Stimulated activated CD4-positive, alpha-beta T cell treated with anti-CD3 and anti-CD28 coated beads, Interleukin-1b, Interleukin-23, amount 100 ng/mL, for 24 hours (primary cell): Measurements from ENCODE around the gene SLC16A2.
A peak's percentile ranks its signal among the peaks of the same experiment; 100 is the strongest.

Experiments used
- DNase-seq, 4 experiments: peaks; one replicate each; pipeline ENCODE4 v3.0.0-alpha.2; 2020; ENCODE audit warnings: low read depth in 4 of 4, low spot score in 1 of 4

SLC16A2 gene

GRCh38 chrX:74535408-74536151, 114.3 kb downstream of the SLC16A2 start:
- peak in 1 of 4 experiments; percentile 30 for DNase-seq

GRCh38 chrX:74536152-74536831, 115.0 kb downstream of the SLC16A2 start:
- peak in 1 of 4 experiments; percentile 30 for DNase-seq

GRCh38 chrX:74536832-74537371, 115.6 kb downstream of the SLC16A2 start:
- DNase-seq: no peak

- DNase-seq: no peak
Observed at GRCh38 chrX:74540635-74541249, 119.4 kb downstream of the SLC16A2 start.

- DNase-seq: no peak
Observed at GRCh38 chrX:74545880-74546523, 124.7 kb downstream of the SLC16A2 start.

- DNase-seq: no peak
Observed at GRCh38 chrX:74546984-74547383, 125.7 kb downstream of the SLC16A2 start.

- DNase-seq: peak; percentile 67 to 86 (median 70)
Observed at GRCh38 chrX:74550295-74550802, 129.1 kb downstream of the SLC16A2 start.

- no peak for DNase-seq
Observed at GRCh38 chrX:74551934-74552333, 130.6 kb downstream of the SLC16A2 start.

- DNase-seq: no peak
Observed at GRCh38 chrX:74557378-74557777, 136.1 kb downstream of the SLC16A2 start.

GRCh38 chrX:74578137-74578536, 156.8 kb downstream of the SLC16A2 start:
- DNase-seq: no peak

- DNase-seq: no peak
Observed at GRCh38 chrX:74579597-74580198, 158.4 kb downstream of the SLC16A2 start.
